Fibroblast of upper back skin (primary cell): ENCODE measurements around the gene CEP68.
"Not testable (repeated sequence)": the region's sequence is repeated elsewhere in the genome, so short reads cannot be mapped to it uniquely, and the experiment has no call there.

ENCODE experiments used
- DNase-seq: peaks from one replicate; pipeline ENCODE4 v3.0.0-alpha.2; 2013

CEP68 gene

DNA sequence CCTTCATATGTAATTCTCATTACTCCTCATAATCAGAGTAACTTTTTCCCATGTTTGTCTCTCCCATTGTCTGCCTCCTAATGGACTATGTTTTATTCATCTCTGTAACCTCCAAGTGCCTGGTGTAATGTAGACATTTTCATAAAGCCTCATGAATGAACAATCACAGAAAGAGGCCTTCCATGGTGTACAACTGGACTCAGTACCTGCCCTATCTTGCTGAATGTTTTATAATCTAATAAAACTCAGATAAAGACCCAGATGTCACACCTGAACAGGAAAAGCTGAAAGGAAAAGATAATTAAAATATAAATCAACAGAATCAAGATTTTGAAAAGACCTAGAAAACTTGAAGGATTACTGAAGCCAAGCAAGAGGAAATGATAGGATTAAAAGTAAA is 37.0 kb downstream of the CEP68 start:
- no peak for DNase-seq

GRCh38 chr2:65096948-65097347 is 40.7 kb downstream of the CEP68 start:
- DNase-seq = no peak

GRCh38 chr2:65097844-65098243 is 41.6 kb downstream of the CEP68 start:
- no peak for DNase-seq

DNA sequence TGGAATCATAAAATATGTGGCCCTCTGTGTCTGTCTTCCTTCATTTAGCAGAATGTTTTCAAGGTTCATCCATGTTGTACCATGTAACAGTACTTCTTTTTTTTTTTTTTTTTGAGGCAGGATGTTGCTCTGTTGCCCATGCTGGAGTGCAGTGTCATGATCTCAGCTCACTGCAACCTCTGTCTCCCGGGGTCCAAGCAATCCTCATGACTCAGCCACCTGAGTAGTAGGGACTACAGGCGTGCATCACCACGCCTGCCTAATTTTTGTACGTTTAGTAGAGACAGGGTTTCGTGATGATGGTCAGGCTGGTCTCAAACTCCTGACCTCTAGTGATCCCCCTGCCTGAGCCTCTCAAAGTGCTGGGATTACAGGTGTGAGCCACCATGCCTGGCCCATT is 42.5 kb downstream of the CEP68 start:
- DNase-seq = no peak

GRCh38 chr2:65101071-65101470 is 44.9 kb downstream of the CEP68 start:
- no peak for DNase-seq

GRCh38 chr2:65103013-65103715 is 46.9 kb downstream of the CEP68 start:
- no peak for DNase-seq

GRCh38 chr2:65107530-65107929 is 51.3 kb downstream of the CEP68 start:
- DNase-seq = no peak

DNA sequence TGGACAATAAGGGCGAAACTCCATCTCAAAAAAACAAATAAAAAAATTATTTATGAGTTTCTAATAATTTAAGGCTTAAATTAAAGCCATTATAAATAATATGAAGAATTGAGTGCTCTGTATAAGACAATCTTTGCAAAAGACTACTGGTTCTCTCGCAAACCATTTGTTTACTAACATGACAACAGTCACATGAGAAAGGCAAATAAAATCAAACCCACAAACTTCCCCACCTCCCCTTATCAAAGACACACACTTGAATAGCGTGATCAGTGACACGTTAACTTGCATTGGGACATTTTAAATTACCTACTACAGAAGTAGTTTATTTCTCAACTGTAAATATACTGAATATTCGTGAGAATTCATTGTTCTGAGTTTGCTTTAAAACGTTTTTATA is 52.6 kb downstream of the CEP68 start:
- DNase-seq = no peak

GRCh38 chr2:65112633-65113032 is 56.4 kb downstream of the CEP68 start:
- DNase-seq = no peak

GRCh38 chr2:65113229-65113628 is 57.0 kb downstream of the CEP68 start:
- DNase-seq = no peak

DNA sequence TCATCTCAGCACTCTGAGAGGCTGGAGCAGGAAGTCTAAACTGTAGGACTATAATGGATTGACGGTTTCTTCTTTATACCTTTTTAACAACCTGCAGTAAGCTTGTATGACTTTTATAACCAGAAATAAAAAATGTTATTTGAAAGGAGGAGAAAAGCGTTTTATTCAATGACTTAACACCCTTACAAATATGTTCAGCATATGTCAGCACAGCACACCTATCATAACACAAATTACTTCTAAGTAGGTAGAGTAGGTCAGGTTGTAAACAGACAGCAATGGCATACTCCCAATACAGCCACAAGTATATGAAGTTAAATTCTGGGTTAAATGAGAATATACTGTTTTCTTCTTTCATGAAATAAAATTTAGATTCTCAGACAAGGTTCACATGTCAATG is 57.6 kb downstream of the CEP68 start:
- no peak for DNase-seq

GRCh38 chr2:65114921-65115320 is 58.7 kb downstream of the CEP68 start:
- DNase-seq = no peak

- no peak for DNase-seq
Observed at GRCh38 chr2:65116645-65117044, 60.4 kb downstream of the CEP68 start.

- no peak for DNase-seq
Observed at GRCh38 chr2:65120990-65121693, 64.9 kb downstream of the CEP68 start.

DNA sequence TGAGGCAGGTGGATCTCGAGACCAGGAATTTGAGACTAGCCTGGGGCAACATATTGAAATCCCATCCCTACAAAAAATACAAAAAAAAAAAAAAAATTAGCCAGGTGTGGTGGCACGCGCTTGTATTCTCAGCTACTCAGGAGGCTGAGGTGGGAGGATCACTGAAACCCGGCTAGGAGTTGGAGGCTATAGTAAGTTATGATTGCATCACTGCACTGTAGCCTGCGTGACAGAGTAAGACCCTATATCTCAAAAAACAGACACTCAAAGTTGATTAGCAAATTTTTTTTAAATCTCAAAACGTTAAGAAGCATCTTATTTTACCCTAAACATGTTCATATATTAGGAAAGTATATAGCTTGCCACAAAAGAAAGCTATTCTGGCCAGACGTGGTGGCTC is 66.1 kb downstream of the CEP68 start:
- no peak for DNase-seq

GRCh38 chr2:65125457-65125856 is 69.2 kb downstream of the CEP68 start:
- not testable (repeated sequence) for DNase-seq

DNA sequence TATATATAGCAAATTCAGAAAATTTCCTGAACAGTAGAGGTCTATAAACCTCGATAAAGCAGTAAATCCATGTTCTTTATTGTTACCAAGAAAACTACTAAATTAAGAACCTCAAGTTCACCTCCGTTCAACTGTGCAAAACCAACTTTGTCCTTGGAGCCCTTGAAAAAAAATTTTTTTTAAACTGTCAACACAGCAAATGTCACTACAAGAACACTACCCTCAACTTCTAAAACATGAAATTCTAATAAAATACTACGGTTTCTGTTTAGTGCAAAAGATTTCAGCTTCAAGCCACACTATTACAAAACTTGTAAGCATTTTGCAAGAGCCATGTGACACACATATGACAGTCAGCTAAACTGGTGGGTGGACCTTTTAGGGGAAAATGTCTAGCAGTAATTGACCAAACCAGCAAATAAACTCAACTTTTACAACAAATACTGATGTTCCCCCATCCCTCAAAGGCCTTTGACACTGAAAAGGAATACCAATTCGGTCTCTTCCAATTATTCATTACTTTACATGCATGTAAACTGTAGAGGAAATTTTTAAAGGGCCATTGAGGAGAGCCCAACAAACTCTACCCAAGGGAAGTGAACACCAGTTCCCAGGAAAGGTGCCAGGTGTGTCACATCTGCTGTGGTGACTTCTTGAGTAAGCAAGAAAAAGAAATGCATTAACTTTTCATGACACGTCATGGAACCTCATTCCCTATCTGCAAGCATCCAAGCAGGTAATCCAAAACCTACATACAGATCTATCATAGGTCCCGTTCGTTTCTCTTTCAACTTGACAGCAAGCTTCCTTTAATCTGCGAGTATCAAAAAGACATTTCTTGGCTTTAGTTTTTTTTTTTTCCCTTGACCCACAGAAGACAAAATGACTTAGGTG is 72.3 kb downstream of the CEP68 start:
- peak; percentile 16 for DNase-seq

- no peak for DNase-seq
Observed at GRCh38 chr2:65129286-65129825, 73.1 kb downstream of the CEP68 start.

- peak; percentile 100 for DNase-seq
Observed at GRCh38 chr2:65129826-65130663, 73.8 kb downstream of the CEP68 start, which contains the start of gene RAB1A. Gene RAB1A (minus strand): TSS chr2:65130106. CDS start chr2:65129915, 191 bp downstream.

DNA sequence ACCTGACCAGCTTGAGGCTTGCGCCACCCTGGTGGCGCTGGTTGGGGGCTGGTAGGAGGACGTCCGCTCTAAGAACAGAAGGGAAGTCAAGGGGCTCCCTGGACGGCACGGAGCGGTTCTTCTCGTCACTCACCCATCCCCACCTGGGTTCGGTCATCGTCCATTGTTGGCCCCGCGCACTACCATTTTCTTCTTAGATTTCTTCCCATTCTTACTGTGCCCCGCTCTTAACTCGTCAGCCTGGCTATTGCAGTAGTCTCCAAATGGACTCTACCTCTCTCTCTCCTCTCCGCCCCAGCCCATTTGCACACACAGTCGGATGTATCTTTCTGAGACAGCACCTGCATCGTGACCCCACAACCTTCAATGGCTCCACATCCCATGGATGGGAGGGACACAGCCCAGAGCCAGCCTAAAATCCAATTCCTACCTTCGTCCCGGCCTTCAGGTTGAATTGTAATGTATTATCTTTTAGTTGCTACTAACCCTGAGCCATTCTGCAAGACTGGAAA is 74.5 kb downstream of the CEP68 start:
- no peak for DNase-seq

- DNase-seq = not testable (repeated sequence)
Observed at GRCh38 chr2:65132930-65133329, 76.7 kb downstream of the CEP68 start.

- DNase-seq = no peak
Observed at GRCh38 chr2:65133626-65134025, 77.4 kb downstream of the CEP68 start.
